Subcutaneous adipose tissue (tissue), 4 donors: ENCODE results near the gene PPP1R3A. TPM values are rescaled to one million over a fixed set of nuclear protein-coding genes. Genes with fewer than 3 reads are reported as not detected.

Source experiments
- CTCF ChIP-seq: fragments of 450-650 bp; IDR thresholded peaks from one replicate; pipeline ENCODE4 v1.5.1; 2016; ENCODE audit warnings: low read depth, mild to moderate bottlenecking, control low read depth, antibody characterized with exemption, moderate library complexity
- total RNA-seq, 4 donors: library from RNA; depleted of rRNA; stranded (reverse); fragments of >200 nt; gene quantifications; one replicate each; pipeline ENCODE4 v1.1.0, GENCODE V29; 2016

Gene PPP1R3A
- total RNA-seq, 4 donors from 2014 or later, result not detected

- no peak for TF ChIP-seq CTCF
These were observed 38.2 kb downstream of the PPP1R3A start for GRCh38 chr7:113880559-113880958.

- no peak for TF ChIP-seq CTCF
These were observed 40.3 kb downstream of the PPP1R3A start for GRCh38 chr7:113878394-113878992.

- TF ChIP-seq CTCF, result no peak
These were observed 43.6 kb downstream of the PPP1R3A start for GRCh38 chr7:113875224-113875623.

- TF ChIP-seq CTCF, result no peak
These were observed 45.2 kb downstream of the PPP1R3A start for GRCh38 chr7:113873554-113874151.

DNA sequence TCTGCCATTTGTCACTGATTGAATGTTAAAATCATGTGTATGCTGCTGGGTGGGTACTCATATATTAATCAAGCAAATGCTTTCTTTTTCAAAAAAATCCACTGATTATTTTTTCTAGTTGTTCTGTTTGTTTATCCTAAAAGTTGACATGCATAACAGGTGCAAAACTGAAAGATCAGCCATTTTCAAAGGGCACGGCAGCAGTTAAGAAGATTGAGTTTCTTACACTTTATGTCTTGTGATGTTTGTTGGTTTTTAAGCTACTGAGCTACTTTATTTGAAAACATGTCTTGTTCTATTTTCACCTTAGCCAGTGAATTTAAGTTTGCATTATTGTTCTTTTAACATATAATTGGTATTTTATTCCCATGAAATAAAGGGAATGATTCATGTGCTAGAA is 45.8 kb downstream of the PPP1R3A start:
- TF ChIP-seq CTCF, result no peak

DNA sequence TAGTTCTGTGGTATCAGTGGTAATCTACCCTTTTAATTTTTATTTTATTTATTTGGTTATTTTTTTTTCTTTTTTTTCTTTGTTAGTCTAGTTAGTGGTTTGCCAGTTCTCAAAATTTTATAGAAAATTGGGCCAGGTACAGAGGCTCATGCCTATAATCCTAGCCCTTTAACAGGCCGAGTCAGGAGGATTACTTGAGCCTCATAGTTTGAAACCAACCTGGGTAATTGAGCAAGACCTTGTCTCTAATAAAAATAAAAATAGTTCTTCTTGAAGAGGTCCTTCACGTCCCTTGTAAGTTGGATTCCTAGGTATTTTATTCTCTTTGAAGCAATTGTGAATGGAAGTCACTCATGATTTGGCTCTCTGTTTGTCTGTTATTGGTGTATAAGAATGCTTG is 51.5 kb downstream of the PPP1R3A start:
- no peak for TF ChIP-seq CTCF

GRCh38 chr7:113856010-113856409 is 62.8 kb downstream of the PPP1R3A start:
- no peak for TF ChIP-seq CTCF
